ENCODE results near the gene RANBP9. TPM values are rescaled to one million over a fixed set of nuclear protein-coding genes. Genes with fewer than 3 reads are reported as not detected.

RANBP9 gene
- total RNA-seq, 4 donors from 2014 or later = 28.8 to 35.6 (median 32.3) TPM

DNA sequence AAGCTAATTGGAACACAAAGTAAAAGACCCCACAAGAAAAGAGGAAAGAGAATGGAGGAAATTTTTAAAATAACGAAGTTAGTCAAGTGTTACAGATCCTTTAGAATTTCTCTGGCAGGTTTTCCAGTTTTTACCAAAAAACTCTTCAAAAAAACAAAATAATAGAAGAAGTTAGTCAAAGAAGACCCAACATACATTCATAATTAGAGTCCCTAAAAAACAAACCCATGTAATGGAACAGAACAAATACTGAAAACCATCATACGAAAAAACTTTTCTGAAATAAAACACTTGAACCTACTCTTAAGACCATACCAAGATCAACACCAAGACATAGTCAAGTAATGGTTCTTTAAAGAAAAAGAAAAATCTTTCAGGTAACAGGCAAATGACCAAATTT lies 31.6 kb downstream of the RANBP9 start:
- ATAC-seq (ENCODE audit: low FRiP score) = no peak
- DNase-seq (ENCODE audit: low spot score) = no peak
- TF ChIP-seq CTCF (IDR thresholded peaks at IDR 0.05) = no peak

- ATAC-seq (ENCODE audit: low FRiP score) (no peak), DNase-seq (ENCODE audit: low spot score) (no peak)
- TF ChIP-seq CTCF (IDR thresholded peaks at IDR 0.05) = no peak
Measured at GRCh38 chr6:13678255-13678983, 33.2 kb downstream of the RANBP9 start.

- DNase-seq (ENCODE audit: low spot score) (no peak), ATAC-seq (ENCODE audit: low FRiP score) (no peak)
- TF ChIP-seq CTCF (IDR thresholded peaks at IDR 0.05) = no peak
Measured at GRCh38 chr6:13677878-13678254, 33.8 kb downstream of the RANBP9 start.

DNA sequence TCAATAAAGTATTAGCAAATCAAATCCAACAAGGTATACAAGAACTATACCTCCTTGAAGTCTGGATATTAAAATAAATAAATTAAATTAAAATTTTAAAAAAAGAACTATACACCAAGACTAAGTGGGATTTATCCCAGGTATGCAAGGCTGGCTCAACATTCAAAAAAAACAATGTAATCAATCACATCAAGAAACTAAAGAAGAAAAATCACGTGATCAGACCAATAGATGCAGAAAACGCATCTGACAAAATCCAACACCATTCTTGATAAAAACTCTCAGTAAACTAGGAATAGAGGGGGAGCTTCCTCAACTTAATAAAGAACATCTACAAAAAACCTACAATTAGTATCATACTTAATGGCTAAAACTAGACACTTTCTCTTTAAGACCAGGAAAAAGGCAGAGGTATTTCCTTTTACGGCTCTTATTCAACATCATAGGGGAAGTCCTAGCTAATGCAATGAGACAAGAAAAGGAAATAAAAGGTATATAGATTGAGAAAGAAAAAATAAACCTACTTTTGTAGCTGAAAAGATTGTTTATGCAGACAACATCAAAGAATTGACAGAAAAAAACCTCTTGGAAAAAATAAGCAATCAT lies 35.0 kb downstream of the RANBP9 start:
- DNase-seq (ENCODE audit: low spot score) (no peak), ATAC-seq (ENCODE audit: low FRiP score) (no peak)
- no peak for TF ChIP-seq CTCF (IDR thresholded peaks at IDR 0.05)

- DNase-seq (ENCODE audit: low spot score) = no peak
- ATAC-seq (ENCODE audit: low FRiP score) = no peak
- TF ChIP-seq CTCF (IDR thresholded peaks at IDR 0.05) = no peak
Measured at GRCh38 chr6:13674533-13675190, 37.0 kb downstream of the RANBP9 start.

DNA sequence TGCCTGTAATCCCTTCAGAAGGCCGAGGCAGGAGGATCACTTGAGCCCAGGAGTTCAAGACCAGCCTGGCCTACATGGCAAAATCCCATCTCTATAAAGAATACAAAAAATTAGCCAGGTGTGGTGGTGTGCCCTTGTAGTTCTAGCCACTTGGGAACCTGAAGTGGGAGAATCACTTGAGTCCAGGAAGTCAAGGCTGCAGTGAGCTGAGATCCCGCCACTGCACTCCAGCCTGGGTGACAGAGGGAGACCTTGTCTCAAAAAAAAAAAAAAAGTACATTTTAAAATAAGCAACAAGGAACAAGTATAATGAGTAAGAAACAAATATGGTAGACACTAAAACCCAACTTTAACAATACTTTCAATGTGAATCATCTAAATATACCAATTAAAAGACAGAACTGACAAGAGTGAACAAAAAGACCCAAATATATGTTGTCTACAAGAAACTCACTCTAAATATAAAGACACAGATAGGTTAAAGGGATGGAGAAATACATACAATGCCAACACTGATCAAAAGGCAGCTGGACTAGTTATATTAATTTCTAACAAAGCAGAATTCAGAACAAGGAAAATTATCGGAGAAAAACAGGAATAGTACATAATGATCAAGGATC lies 37.7 kb downstream of the RANBP9 start:
- no peak for TF ChIP-seq CTCF (IDR thresholded peaks at IDR 0.05)
- DNase-seq (ENCODE audit: low spot score) = no peak
- ATAC-seq (ENCODE audit: low FRiP score) = no peak

Data from omental fat pad (tissue), 4 donors.